22Rv1 (cell line): ENCODE measurements around the gene CYGB.
"Not testable (repeated sequence)": the region's sequence is repeated elsewhere in the genome, so short reads cannot be mapped to it uniquely, and the experiment has no call there.

Source experiments
- CTCF ChIP-seq: fragments of 450-650 bp; IDR thresholded peaks from 2 replicates; pipeline ENCODE4 v1.5.1; 2017; ENCODE audit warnings: mild to moderate bottlenecking
- ZFX ChIP-seq: fragments of 450-650 bp; IDR thresholded peaks from 2 replicates; pipeline ENCODE4 v1.6.1; 2017; ENCODE audit warnings: antibody characterized with exemption, borderline replicate concordance

DNA sequence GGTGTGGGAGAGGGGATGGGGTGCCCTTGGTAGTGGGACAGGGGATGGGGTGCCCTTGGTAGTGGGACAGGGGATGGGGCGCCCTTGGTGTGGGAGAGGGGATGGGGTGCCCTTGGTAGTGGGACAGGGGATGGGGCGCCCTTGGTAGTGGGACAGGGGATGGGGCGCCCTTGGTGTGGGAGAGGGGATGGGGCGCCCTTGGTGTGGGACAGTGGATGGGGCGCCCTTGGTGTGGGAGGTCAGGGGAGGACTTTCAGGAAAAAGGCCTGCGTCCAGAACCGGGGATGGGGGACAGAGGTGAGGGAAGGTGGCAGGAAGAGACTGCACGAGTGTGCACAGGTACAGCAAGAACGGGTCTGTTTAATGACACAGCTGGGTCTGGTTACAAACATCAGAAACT is 10.5 kb downstream of the CYGB start:
- TF ChIP-seq CTCF, ZFX: not testable (repeated sequence)
